ENCODE results near the gene BMPR1A.

GRCh38 chr10:86785968-86786367 is 29.5 kb downstream of the BMPR1A start:
- no peak for TF ChIP-seq CTCF (IDR thresholded peaks at IDR 0.05; ENCODE audit: low read depth, low read length)
- no peak for TF ChIP-seq EZH2phosphoT487 (IDR thresholded peaks at IDR 0.05; ENCODE audit: low read depth)

All from OCI-LY3 (cell line).